HepG2 (cell line): ENCODE measurements around the gene SOCS3. TPM values are rescaled to one million over a fixed set of nuclear protein-coding genes. Genes with fewer than 3 reads are reported as not detected.

Experiments used
- CREM ChIP-seq, 2 experiments: sonication (generic) in 1 of 2; formaldehyde crosslinking in 1 of 2; IDR thresholded peaks; 2 replicates each; pipeline versions ENCODE4 v1.4.0 to v1.6.1; 2016 to 2020; ENCODE audit warnings: antibody characterized with exemption in 1 of 2, mild to moderate bottlenecking in 1 of 2, missing genetic modification reagents in 1 of 2
- HDAC2 ChIP-seq: sonication (generic); formaldehyde crosslinking; IDR thresholded peaks from 2 replicates; pipeline ENCODE4 v1.4.0; 2020; ENCODE audit warnings: missing genetic modification reagents
- HNRNPUL1 ChIP-seq: fragments of 200-400 bp; formaldehyde crosslinking; IDR thresholded peaks from 2 replicates; pipeline ENCODE4 v1.6.1; 2017; ENCODE audit warnings: low read depth, mild to moderate bottlenecking, low read length, moderate library complexity
- IRF2 ChIP-seq: IDR thresholded peaks from 2 replicates; pipeline ENCODE4 v1.6.1; 2018; ENCODE audit warnings: missing genetic modification reagents, missing compliant biosample characterization
- KDM6A ChIP-seq: IDR thresholded peaks from 2 replicates; pipeline ENCODE4 v1.6.1; 2016; ENCODE audit warnings: low read depth
- PHF21A ChIP-seq: sonication (generic); formaldehyde crosslinking; IDR thresholded peaks from 2 replicates; pipeline ENCODE4 v1.5.0; 2020; ENCODE audit warnings: mild to moderate bottlenecking, missing genetic modification reagents
- PLRG1 ChIP-seq: fragments of 450-650 bp; conservative IDR thresholded peaks from 2 replicates; pipeline ENCODE4 v1.6.1; 2016
- PRDM10 ChIP-seq: sonication (generic); formaldehyde crosslinking; IDR thresholded peaks from 2 replicates; pipeline ENCODE4 v1.4.0; 2020; ENCODE audit warnings: low read depth, missing genetic modification reagents
- PRPF4 ChIP-seq: fragments of 200-400 bp; formaldehyde crosslinking; IDR thresholded peaks from 2 replicates; pipeline ENCODE4 v1.6.1; 2016; ENCODE audit warnings: low read length, low read depth; ENCODE audit not compliant: poor library complexity, severe bottlenecking
- RXRB ChIP-seq: IDR thresholded peaks from 2 replicates; pipeline ENCODE4 v1.6.1; 2016; ENCODE audit warnings: borderline replicate concordance, missing genetic modification reagents, missing compliant biosample characterization
- SALL1 ChIP-seq: sonication (generic); formaldehyde crosslinking; IDR thresholded peaks from 2 replicates; pipeline ENCODE4 v1.8.0; 2022; ENCODE audit warnings: mild to moderate bottlenecking, missing genetic modification reagents
- SMC3 ChIP-seq: IDR thresholded peaks from 2 replicates; pipeline ENCODE4 v1.6.1; 2011; ENCODE audit warnings: low read length, improper control_type of control experiment
- TAF15 ChIP-seq: fragments of 200-400 bp; formaldehyde crosslinking; IDR thresholded peaks from one replicate; pipeline ENCODE4 v1.6.1; 2018; ENCODE audit warnings: mild to moderate bottlenecking, low read depth, low read length; ENCODE audit not compliant: poor library complexity, severe bottlenecking
- XRCC5 ChIP-seq: fragments of 200-400 bp; formaldehyde crosslinking; optimal IDR thresholded peaks from 2 replicates; pipeline ENCODE3; 2017; ENCODE audit warnings: mild to moderate bottlenecking, low read length
- ZBTB8A ChIP-seq: sonication (generic); formaldehyde crosslinking; IDR thresholded peaks from 2 replicates; pipeline ENCODE4 v1.4.0; 2020; ENCODE audit warnings: mild to moderate bottlenecking, low read depth, missing genetic modification reagents, borderline replicate concordance
- ZNF343 ChIP-seq: sonication (generic); formaldehyde crosslinking; IDR thresholded peaks from 2 replicates; pipeline ENCODE4 v1.4.0; 2020; ENCODE audit warnings: mild to moderate bottlenecking, missing genetic modification reagents
- ZNF501 ChIP-seq: sonication (generic); formaldehyde crosslinking; IDR thresholded peaks from 2 replicates; pipeline ENCODE4 v1.5.1; 2020; ENCODE audit warnings: mild to moderate bottlenecking, moderate library complexity, missing genetic modification reagents
- ZNF788 ChIP-seq: sonication (generic); formaldehyde crosslinking; IDR thresholded peaks from 2 replicates; pipeline ENCODE4 v1.5.0; 2020; ENCODE audit warnings: mild to moderate bottlenecking, missing genetic modification reagents, borderline replicate concordance
- polyA plus RNA-seq, 8 experiments: library from polyadenylated mRNA; depleted of rRNA in 3 of 8; stranded (reverse) in 7 of 8; unstranded in 1 of 8; fragments of >200 nt; fragmentation: Illumina TruSeq in 4 of 8; extraction: Trizol in 4 of 8; gene quantifications; 2 replicates each; pipeline versions ENCODE4 v1.2.1 to v1.2.3, GENCODE V29; 2011 to 2016; ENCODE audit warnings: low read depth in 4 of 8, missing spikeins in 1 of 8, mixed read lengths in 1 of 8; ENCODE audit not compliant: insufficient read depth in 1 of 8
- total RNA-seq, 5 experiments: library from RNA; depleted of rRNA; stranded (reverse); fragments of >200 nt; fragmentation: Illumina TruSeq; extraction: Trizol; gene quantifications; 2 replicates each; pipeline ENCODE4 v1.2.3, GENCODE V29; 2016; ENCODE audit warnings: low read depth in 1 of 5
- TF ChIP-seq, protein P1 (sequence below): sonication (generic); formaldehyde crosslinking; IDR thresholded peaks from 2 replicates; pipeline ENCODE4 v1.8.1; 2023; ENCODE audit warnings: missing genetic modification reagents, mild to moderate bottlenecking, borderline replicate concordance
- TF ChIP-seq, protein P2 (sequence below): sonication (generic); formaldehyde crosslinking; IDR thresholded peaks from 2 replicates; pipeline ENCODE4 v1.5.0; 2020; ENCODE audit warnings: mild to moderate bottlenecking, missing genetic modification reagents, borderline replicate concordance
- TF ChIP-seq, protein P3 (sequence below): sonication (generic); formaldehyde crosslinking; IDR thresholded peaks from 2 replicates; pipeline ENCODE4 v1.4.0; 2020; ENCODE audit warnings: missing genetic modification reagents, mild to moderate bottlenecking, borderline replicate concordance

The SOCS3 gene
- total and polyA plus RNA-seq, 2 of the 13 experiments (the other 11 are each of a cell fraction or from before 2014, with no cell fraction given): 0.77 to 2.4 TPM

DNA sequence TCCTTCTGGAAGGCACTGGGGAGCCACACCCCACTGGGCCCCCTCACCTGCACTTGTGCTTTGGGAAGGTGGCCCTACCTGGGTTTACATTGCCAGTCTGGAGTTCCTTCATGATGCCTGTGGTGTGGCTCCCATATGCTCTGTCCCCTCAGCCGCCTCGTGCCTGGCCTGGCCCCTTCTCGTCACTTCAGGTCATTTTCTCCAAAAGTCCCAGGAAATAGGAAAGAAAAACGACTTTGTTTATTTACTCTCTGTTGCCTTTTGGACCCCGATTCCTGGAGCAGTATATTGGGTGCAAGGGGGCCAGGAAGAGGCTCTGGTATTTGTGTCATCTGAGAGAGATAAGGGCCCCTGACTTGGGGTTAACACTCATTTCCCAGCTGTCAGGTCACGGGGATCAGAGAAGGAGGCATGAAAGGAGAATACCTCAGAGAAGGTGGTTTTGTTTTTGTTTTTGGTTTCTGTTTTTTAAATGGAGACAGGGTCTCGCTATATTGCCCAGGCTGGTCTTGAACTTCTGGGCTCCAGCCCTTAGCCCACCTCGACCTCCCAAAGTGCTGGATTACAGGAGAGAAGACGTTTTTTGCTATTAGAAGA lies 4.7 kb downstream of the SOCS3 start (continued):
- no peak for TF ChIP-seq HDAC2 (CRISPR knock-in tag)
- no peak for TF ChIP-seq ZBTB8A
- TF ChIP-seq RXRB (CRISPR knock-in tag): peak; percentile 64; the same call in 1 of the 2 replicates
- TF ChIP-seq, protein P1, sequence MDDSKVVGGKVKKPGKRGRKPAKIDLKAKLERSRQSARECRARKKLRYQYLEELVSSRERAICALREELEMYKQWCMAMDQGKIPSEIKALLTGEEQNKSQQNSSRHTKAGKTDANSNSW: no peak
- no peak for TF ChIP-seq PLRG1
- TF ChIP-seq, protein P2, sequence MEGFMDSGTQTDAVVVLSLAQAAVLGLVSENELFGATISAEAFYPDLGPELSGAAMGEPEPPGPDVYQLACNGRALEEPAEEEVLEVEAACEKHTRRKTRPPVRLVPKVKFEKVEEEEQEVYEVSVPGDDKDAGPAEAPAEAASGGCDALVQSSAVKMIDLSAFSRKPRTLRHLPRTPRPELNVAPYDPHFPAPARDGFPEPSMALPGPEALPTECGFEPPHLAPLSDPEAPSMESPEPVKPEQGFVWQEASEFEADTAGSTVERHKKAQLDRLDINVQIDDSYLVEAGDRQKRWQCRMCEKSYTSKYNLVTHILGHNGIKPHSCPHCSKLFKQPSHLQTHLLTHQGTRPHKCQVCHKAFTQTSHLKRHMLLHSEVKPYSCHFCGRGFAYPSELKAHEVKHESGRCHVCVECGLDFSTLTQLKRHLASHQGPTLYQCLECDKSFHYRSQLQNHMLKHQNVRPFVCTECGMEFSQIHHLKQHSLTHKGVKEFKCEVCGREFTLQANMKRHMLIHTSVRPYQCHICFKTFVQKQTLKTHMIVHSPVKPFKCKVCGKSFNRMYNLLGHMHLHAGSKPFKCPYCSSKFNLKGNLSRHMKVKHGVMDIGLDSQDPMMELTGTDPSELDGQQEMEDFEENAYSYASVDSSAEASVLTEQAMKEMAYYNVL (CRISPR knock-in tag): 0 out of 2 replicates have a peak, but pooled peaks have one; percentile 39
- 0 out of 2 replicates have a peak, but pooled peaks have one; percentile 7 for TF ChIP-seq PRDM10 (CRISPR knock-in tag)
- no peak for TF ChIP-seq XRCC5
- peak; percentile 60 for TF ChIP-seq CREM (IDR thresholded peaks at IDR 0.05)
- no peak for TF ChIP-seq CREM (CRISPR knock-in tag; IDR thresholded peaks at IDR 0.05)
- TF ChIP-seq SALL1 (CRISPR knock-in tag): peak; percentile 51
- peak; percentile 80 for TF ChIP-seq KDM6A (CRISPR knock-in tag)
- peak; percentile 54; the same call in 1 of the 2 replicates for TF ChIP-seq ZNF501 (CRISPR knock-in tag)
- TF ChIP-seq IRF2: peak; percentile 64; the same call in 1 of the 2 replicates
- TF ChIP-seq PRPF4: no peak
- no peak for TF ChIP-seq SMC3
- no peak for TF ChIP-seq TAF15
- TF ChIP-seq ZNF343 (CRISPR knock-in tag): no peak
- no peak for TF ChIP-seq HNRNPUL1
- peak; percentile 90 for TF ChIP-seq PHF21A
- TF ChIP-seq, protein P3, sequence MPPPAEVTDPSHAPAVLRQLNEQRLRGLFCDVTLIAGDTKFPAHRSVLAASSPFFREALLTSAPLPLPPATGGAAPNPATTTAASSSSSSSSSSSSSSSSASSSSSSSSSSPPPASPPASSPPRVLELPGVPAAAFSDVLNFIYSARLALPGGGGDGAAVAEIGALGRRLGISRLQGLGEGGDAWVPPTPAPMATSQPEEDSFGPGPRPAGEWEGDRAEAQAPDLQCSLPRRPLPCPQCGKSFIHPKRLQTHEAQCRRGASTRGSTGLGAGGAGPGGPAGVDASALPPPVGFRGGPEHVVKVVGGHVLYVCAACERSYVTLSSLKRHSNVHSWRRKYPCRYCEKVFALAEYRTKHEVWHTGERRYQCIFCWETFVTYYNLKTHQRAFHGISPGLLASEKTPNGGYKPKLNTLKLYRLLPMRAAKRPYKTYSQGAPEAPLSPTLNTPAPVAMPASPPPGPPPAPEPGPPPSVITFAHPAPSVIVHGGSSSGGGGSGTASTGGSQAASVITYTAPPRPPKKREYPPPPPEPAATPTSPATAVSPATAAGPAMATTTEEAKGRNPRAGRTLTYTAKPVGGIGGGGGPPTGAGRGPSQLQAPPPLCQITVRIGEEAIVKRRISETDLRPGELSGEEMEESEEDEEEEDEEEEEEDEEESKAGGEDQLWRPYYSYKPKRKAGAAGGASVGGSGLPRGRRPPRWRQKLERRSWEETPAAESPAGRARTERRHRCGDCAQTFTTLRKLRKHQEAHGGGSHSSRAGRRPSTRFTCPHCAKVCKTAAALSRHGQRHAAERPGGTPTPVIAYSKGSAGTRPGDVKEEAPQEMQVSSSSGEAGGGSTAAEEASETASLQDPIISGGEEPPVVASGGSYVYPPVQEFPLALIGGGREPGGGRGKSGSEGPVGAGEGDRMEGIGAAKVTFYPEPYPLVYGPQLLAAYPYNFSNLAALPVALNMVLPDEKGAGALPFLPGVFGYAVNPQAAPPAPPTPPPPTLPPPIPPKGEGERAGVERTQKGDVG (CRISPR knock-in tag): no peak
- 0 out of 2 replicates have a peak, but pooled peaks have one; percentile 21 for TF ChIP-seq ZNF788 (CRISPR knock-in tag)
